NCI-H2196 treated with DMSO at 0.1 percent for 48 hours (cell line): Measurements from ENCODE around the gene ROPN1L.

Experiments used
- DNase-seq: peaks from one replicate; lab custom pipeline; 2025; ENCODE audit not compliant: unreplicated experiment; lab: John Stamatoyannopoulos, UW

ROPN1L gene

DNA sequence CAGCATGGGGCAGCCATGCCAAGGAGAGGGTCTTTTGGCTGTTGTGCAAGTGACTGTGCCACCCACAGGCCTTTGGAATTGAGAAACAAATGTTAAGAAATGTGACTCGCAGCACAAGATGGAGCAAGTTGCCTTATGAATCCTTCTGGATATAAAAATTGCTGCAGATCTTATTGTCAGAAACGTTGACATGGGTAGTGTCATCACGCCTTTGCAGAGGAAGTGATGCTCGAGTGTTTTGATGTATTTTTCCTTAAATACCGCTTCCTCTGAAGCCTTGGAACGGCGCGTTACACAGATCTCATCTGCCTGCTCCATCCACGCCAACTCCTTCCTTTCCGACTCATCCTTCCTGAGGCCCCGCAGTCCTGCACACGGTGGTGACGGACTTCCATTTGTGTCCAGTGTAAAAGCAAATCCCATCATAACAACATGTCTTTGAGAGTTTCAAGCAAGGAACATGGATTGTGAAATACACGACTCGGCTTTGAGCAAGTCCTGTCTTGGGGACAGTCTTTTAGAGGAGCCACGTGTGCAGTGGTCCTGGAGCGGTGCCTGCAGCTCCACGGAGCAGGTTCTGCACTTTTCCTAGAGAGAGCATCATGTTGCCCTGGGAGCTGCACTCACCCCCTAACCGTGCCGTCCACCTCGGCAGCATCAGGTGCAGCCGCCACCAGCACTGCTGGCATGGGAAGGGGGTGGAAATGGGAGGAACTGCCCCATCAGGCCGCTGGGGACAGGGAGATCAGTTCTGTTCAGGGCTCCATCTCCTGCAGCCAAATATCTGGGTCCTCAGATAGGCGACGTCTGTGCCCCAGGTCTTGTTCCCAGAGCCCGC is 15.1 kb downstream of the ROPN1L start:
- DNase-seq = no peak

DNA sequence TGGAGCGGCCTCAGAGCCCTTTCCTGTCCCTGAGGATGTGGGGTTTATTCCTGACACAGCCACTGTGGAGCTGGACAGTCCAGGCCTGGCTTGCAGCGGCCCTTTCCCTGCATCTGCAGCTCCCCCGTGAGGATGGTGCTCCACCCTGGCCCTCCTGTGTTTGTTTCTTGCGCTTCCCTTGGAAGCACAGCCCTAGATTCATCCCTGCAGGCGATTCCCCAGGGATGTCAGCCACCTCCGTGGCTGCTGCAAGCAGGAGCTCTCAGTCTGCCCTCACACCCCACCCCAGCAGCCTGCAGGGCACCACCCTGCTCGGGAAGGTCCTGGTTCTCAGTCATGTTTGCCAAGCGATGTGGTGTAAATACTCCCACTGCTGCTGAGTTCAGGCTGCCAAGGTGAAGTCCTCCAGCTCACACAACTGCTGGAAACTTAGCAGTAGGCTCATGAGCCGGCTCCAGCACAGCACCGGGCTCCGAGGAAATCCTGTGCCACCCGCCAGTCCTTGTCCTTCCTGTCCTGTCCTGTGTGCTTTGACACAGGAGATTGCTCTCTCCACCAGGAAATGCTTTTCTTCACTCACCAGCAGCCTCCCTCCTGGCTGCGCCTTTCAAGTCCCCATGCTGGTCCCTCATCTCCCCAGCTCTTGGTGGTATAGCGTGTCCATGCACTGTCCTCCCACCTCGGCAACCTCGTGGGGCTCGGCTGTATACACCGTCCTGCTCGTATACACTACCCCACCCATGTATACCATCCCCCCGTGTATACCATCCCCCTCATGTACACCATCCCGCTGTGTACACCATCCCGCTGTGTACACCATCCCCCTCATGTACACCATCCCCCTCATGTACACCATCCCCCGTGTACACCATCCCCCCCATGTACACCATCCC is 16.2 kb downstream of the ROPN1L start:
- no peak for DNase-seq

DNA sequence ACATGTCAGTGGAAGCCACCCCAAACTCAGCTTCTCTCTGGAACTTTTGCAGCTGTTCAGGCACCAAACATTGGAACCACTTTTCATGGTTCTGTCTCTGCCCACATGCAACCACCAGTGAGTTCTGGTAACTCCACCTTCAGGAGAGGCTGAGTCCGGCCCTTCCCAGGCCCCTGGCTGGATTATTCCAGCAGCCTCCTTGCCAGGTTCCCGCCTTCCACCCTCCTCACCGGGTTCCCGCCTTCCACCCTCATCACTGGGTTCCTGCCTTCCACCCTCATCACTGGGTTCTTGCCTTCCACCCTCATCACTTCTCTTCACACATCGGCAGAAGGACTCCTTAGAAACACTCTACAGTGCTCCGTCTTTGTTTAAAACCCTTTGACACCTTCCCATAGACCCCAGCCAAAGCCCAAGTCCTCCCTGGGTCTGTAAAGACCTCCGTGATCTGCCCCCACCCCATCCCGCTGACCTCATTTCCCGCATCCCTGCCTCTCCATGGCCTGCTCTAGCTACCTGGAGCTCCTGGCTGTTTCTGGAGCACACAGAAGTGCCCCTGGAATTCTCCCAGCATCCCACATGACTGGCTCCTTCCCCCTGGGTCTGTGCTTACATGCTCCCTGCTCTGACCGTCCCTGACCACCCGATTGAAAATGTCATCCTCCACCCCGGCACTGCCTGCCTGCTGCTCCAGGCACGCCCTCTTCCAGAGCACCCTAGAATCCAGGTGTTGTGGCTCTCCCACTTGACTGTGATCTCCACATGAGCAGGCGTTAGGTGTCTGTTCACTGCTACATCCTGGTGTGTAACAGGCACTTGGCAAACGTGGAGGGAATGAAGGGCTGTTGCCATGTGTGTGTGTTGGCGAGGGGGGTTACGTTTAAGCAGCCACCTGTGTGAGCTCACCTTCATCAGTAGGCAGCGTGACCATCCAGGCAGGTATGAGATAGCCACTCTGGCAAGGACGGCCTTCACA is 17.7 kb downstream of the ROPN1L start:
- DNase-seq = no peak

DNA sequence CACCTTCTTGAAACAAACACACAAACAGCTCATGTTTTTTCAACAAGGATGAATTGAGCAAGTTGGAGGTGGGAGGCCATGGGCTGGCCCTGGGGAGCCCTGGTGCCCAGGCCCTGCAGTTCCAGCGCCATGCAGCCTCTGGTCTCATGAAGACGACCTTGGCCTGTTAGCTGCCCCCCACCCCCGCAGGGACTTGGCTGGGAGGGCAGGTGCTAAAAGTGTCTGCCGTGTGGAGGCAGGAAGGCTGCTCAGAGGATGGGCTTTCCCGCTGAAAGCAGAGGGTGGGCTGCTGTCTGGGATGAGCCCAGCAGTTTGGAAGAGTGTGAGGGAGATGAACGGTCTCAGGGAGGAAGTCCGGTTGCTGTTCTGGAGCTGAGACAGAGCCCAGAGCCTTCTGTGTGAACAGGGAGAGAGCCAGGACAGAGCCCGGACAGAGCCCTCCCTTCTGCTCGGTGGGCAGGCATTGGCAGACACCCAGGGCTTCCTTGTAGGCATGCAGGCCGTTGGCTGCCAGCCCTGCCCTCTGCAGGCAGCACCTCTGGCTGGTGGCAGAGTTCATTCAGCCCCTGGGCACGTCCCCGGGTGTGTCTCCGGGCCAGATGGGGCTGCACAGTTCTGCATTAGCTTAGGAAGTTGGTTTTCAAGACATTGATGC is 18.7 kb downstream of the ROPN1L start:
- no peak for DNase-seq

DNA sequence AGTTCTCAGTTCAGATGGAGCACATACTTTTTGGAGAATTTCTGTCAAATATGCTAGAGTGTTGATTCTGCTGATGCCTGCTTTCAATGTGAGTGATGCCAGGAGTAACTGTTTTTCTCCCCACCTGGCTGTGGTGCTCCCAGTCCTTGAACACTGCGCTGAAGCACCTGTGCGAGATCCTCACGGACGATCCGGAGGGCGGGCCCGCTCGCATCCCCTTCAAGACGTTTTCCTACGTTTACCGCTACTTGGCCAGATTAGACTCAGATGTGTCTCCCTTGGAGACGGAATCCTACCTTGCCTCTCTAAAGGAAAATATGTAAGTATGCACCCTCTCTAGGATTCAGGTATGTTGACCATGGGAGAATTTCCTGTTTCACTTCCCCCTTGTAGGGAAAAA is 19.4 kb downstream of the ROPN1L start:
- DNase-seq = no peak

DNA sequence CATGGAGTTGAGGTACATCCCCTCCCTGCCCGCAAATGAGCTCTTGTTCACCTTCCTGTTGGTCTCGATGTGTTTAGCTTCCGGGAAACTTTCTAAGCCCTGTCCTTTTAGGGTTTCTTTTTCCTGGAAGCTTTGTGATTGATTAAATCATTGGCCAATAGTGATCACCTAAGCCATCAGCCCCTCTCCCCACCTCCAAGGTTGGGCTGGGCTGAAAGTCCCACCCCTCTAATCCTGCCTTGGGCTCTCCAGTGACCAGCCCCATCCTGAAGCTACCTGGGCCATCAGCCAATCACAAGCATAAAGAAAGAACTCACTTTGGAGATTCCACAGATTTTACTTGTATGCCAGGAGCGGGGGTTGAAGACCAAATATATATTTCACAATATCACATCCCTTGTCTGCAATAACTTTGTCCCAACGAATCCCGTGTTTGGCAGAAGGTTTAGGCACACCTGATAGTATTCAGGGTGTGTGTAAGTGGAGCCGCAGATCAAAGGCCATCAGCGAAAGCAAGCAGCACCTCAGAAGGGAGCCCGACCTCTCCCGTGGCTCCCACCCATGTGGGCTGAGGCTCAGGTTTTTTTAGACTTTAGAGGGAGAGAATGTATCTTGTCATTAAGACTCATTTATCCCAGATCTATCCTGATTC is 20.4 kb downstream of the ROPN1L start:
- DNase-seq = no peak

DNA sequence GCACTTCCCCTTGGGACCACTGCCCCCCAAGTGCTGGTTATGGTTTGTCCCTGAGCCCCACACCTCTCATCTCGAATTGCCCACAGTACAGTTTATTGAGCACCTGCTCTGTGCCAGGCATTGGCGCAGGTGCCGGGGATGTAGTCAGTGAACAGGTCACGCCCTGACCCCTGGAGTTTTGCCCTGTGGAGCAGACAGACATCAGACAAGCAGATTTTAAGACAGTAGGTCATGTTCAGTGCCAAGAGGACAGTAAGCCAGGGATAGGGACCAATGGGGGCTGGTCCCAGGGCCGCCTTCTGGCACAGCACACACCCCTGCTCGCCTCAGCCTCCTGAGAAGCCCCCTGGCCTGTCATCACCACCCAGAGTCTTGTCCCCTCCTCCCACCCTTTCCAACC is 21.9 kb downstream of the ROPN1L start:
- no peak for DNase-seq

DNA sequence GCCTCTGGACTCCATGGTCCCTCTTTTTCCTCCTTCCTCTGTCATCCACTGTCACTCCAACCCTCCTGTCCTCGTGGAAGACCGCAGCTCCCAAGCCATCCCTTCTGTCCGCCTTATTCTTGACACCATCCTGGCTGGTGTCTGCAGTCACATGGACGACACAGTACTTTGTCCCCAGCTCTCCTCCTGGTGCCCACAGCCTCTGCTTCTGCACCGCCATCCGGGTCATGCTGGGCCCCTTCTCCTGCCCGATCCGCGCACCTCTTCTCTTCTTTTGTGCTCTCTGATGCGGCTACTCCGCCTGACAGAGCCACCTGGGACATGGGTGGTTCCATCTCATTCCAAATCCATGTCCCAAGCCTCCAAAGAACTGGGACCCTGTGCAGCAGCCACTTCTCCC is 22.5 kb downstream of the ROPN1L start:
- no peak for DNase-seq

DNA sequence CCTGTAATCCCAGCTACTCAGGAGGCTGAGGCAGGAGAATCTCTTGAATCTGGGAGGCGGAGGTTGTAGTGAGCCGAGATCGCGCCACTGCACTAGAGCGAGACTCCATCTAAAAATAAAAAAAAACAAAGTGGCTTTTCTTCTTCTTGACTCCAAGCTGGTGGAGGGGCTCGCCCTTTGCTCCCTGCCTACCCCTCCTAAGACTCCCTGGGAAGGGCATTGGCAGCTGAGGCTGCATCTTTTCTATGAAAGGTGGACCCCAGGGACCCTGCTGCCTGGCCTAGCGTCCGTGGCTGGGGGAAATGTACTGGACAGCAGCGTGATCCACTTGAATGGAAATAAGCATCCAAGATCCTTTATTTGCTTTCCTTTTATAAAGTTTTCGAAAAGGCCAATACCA is 24.0 kb downstream of the ROPN1L start:
- DNase-seq = no peak

DNA sequence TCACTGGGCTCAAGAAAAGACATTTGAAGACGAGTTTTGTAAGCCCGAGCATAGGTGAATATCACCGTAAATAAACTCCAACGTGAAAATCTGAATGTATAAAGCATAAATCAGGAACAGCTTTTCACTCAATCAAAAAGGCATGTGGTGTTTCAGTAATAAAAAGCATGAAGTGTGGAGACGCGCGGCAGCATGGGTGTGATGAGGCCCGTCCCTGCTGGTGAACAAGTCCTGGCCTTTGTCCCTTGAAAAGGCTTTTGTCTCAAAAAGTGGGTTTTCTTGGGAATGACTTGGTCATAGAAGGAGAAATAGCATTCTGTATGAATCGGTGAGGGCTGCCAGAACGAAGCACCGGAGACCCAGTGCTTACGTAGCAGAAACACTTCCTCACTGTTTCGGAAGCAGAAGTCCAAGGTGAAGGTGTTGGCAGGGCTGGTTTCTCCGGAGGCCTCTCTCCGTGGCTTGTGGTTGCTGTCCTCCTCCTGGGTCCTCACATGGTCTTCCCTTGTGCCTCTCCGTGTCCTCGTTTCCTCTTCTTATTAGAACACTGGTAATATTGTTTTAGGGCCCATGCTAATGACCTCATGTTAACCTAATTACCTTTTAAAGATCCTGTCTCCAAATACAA is 24.9 kb downstream of the ROPN1L start:
- no peak for DNase-seq

DNA sequence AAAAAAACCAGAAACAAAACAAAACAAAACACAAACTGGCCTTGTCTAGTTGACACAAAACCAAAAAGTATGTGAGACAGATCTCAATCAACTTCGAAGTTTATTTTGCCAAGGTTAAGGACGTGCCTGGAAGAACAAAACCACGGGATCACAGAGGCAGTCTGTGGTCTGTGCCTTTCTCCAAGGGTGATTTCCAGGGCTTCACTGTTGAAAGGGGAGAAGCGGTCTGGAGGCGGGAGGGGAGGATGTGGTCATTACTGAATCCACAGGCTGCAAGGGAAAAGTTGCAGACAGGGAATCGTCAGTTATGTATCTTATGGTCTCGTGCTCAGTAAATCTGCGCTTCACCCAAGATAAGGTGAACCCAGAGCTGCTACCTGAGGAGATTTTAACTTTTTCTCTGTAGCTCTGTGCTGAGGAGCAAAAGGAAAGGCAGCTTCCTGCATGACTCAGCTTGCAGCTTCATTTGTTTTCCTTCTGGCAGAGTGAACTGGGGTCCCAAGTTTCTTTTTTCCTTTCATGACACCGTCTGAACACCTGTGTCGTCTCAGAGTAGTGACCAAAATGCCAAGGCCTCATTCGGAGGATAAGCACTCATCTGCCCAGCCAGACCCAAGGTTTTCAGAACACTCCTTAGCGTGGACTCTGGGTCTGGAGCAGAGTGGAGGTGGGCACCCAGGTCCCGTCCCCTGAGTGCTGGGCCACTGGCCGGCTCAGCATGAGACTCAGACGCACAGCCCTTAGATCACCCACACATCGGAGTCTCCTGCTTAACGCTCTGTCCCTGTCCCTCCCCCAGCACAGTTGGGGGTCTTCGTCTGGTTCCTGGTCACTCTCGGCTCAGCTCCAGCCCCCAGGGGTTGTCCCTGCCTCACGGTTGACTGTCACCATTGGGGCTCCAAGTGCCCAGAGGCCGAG is 25.9 kb downstream of the ROPN1L start:
- no peak for DNase-seq

DNA sequence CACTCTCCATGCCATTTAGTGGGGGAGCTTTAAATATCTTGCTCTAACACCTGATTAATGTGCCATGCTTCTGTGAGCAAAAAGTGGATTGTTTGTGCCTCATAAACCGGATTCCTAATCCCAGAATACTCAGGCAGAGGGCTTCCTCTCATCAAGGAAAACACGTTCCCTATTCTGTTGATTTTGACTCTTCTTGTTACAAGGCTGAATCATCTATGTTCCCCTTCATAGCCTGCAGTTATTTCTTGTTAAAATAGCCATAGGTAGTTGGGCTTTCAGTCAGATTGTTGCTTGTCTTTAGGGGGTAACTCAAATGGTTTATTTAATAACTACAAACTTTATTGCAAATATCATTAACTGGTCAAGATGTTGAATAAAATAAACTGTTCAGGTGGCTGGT is 26.6 kb downstream of the ROPN1L start:
- no peak for DNase-seq

DNA sequence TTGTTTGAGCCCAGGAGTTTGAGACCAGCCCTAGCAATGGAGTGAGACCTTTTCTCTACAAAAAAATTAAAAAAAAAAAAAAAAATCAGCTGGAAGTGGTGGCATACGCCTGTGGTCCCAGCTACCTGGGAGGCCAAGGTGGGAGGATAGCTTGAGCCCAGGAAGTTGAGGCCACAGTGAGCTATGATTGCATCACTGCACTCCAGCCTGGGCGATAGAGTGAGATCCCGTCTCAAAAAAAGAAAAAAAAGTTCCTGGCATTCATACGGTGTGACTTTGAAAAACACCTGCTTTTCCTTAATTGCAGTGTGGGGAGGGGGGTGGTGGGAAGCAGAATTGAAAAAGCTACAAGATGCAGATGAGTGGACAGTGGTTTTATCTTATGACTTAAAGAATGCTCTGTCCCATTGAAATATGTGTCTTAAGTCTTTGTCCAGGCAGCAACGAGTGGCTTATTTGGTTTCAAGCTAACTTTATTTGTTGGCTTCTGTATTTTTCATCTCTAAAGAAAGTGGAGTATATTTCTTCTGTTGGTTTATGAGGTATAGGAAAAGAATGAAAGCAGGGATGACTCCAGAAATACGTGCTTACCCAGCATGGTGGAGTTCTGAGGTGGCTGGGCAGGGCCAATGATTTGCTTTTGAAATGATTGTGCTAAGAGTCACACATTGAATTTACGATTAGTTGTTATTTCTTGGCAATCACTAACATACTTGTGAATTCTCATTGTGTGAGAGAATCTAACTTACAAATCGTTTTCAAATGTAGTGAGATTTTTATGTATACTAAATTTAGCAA is 27.8 kb downstream of the ROPN1L start:
- no peak for DNase-seq

DNA sequence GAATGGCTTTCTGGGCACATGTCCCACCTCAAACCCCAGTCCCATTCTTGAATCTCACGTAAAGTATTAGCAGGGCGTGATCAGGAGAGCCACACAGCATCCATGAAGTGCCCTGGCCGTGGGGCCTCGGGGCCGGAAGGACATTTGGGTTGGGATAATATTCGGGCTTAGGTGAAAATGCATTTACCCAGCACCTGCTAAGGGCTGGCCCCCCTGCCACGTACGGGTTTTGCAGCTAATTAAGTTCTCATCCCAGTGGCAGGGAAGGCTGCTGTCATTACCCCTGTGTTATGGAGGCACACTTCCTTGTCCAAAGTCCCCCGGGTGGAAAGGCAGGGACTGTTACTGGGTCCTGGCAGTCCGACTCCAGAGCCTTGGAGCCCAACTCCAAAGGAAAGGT is 29.0 kb downstream of the ROPN1L start:
- DNase-seq = no peak

DNA sequence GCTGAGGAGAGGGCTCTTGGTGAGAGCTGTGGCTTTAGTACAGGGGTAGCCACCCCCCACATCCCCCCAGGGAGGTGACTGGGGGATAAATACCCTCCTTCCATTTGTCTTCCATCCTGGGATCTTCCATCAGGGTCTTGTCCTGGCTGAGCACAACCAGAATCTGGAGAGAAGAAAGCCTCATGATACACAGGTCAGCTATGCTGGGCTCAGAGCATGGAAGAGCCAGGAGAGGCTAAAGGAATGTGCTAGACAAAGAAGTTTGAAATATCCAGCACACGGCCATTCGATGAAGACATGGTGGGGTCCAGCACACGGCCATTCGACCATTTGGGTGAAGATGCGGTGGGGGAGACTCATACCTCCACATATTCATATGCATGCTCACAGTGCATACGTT is 30.0 kb downstream of the ROPN1L start:
- no peak for DNase-seq

DNA sequence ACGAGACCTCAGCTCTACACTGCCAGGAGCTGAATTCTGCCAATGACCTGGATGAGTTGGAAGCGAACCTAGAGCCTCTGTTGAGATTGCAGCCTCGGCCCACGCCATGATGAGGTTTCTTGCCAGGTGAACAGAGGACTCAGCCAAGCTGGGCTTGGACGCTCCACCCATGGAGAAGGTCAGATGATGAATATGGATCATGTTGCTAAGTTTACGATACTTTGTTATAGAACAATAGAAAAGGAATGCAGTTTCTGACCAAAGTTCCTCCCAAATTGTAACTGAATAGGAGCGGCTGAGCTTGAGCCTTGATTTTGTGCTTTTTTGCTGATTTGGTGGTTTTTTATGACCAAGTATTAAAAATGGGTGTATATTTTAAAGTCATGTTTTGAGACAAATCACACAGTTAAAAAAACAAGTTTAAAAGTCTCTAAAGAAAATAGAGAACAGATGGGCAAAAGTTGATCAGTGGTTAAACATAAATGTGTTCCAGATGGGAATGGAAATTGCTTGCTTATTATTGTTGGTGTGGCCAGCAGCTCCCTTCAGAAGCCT is 32.9 kb downstream of the ROPN1L start:
- no peak for DNase-seq

DNA sequence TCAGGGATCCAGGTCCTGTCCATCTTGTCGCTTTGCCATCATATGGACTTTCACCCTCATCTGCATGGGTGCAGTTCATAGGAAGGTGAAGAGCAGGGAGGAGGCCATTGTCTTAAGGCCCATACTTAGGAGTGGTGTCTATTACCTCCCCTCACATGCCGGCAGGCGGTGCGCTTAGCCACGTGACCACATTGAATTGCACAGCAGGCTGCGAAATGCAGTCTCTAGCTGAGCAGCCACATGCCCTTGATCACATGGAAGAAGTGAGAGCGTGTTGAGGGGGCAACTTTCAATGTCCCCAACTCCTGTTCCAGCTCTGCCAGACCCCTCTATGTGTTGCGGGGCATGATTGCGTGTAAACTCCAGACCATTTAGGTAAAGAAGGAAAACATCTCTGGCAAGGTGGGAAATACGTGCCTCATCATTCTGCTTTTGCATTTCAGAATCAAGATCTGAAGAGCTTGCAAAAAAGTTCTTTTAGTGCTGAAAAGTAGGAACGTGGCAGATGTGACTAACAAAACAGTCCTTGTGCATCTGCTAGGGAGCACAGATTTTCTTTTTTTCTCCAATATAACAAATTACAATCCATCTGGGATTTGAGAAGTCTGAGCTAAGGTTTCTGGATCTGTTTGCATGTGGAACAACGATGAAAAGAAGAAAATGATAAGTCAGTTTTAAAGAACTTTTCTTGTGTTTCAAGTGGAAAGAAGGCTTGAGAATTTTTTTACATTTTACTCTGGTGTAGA is 34.4 kb downstream of the ROPN1L start:
- DNase-seq = no peak
